Putamen (tissue), 1 donor: ENCODE data around the gene SF3B6.

ENCODE experiments used
- DNase-seq: peaks from one replicate; pipeline ENCODE4 v3.0.0-alpha.2; 2016; ENCODE audit warnings: low spot score

SF3B6 gene

DNA sequence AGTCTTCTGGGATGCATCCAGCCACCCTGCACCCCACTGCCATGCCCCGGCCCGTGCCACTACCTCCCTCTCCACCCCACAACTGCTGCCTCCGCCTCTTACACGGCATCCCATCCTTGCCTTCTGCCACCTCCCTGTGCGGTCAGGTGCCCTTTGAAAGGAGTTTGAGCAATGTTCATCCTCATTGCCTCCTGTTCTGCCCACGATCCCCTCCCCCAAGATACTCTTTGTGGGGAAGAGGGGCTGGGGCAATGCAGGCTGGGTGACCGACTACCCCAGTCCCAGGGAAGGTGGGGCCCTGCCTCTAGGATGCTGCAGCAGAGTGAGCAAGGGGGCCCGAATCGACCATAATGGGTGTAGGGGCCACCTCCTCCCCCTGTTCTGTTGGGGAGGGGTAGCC, 57.9 kb downstream of the SF3B6 start:
- no peak for DNase-seq

DNA sequence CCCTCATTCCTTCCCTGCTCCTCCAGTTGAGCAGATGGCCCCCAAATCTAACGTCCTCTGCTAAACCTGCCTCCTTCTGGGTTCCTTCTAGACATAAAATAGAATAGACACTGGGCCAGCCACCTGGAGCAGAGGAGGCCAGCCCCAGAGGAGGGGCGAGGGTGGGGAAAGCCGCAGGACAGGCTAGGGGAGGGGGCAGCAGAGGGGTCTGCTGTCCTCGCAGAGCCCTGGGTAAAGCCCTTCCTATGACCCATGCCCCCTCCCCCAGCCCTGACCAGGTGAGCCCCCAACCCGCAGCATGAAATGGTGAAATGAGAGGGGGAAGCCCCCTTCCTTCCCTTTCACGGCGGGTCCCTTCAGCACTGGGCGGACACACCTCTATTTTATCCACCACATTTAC, 58.4 kb downstream of the SF3B6 start:
- DNase-seq = no peak
